IMR-90 (cell line): ENCODE data around the gene XPO6.

Experiments
- CTCF ChIP-seq: conservative IDR thresholded peaks from 2 replicates; pipeline ENCODE4 v1.5.1; 2012; ENCODE audit warnings: mild to moderate bottlenecking, low read depth, low read length, improper control_type of control experiment
- RAD21 ChIP-seq: IDR thresholded peaks from 2 replicates; pipeline ENCODE4 v1.6.1; 2012; ENCODE audit warnings: low read length, improper control_type of control experiment
- TF ChIP-seq, protein P1 (sequence below): fragments of 150-350 bp; IDR thresholded peaks from 2 replicates; pipeline ENCODE4 v1.6.1; 2016; ENCODE audit warnings: low read depth, mild to moderate bottlenecking, low read length, moderate library complexity, borderline replicate concordance

DNA sequence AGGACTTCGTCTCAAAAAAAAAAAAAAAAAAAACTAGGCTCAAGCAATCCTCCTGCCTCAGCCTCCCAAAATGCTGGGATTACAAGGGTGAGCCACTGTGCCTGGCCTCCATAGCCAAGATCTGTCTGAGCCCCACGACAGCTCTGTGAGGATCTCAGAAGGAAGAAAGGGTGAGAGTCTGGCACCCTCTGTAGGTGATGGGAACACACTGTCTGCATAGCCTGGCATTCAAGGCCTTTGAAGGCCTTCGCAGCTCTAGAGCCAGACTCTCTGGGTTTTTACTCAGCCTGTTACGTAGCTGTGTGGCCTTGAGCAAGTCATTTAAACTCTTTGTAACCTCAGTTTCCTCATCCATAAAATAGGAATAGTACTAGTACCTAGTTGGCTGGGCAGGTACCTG, 6.3 kb upstream of the XPO6 start:
- TF ChIP-seq CTCF = peak; percentile 57
- TF ChIP-seq, protein P1, sequence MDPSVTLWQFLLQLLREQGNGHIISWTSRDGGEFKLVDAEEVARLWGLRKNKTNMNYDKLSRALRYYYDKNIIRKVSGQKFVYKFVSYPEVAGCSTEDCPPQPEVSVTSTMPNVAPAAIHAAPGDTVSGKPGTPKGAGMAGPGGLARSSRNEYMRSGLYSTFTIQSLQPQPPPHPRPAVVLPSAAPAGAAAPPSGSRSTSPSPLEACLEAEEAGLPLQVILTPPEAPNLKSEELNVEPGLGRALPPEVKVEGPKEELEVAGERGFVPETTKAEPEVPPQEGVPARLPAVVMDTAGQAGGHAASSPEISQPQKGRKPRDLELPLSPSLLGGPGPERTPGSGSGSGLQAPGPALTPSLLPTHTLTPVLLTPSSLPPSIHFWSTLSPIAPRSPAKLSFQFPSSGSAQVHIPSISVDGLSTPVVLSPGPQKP = no peak
- TF ChIP-seq RAD21 = peak; percentile 68
